Gastrocnemius medialis (tissue), 4 donors: Measurements from ENCODE around the gene DMBX1. TPM values are rescaled to one million over a fixed set of nuclear protein-coding genes. Genes with fewer than 3 reads are reported as not detected.

Source experiments
- ATAC-seq, 2 donors: fragments of 150-250 bp; one replicate each; pipeline ENCODE4 v1.9.1; 2016
- DNase-seq, 2 donors: peaks; one replicate each; pipeline ENCODE4 v3.0.0-alpha.2; 2019
- H3K27ac ChIP-seq, 4 donors: fragments of 200-600 bp; sonication (generic); 1 replicate in 1 of 4; 2 replicates in 3 of 4; pipeline ENCODE4 v1.5.1; 2016 to 2018; ENCODE audit warnings: mild to moderate bottlenecking in 2 of 4, moderate library complexity in 1 of 4
- H3K27me3 ChIP-seq, 3 donors: fragments of 200-600 bp; sonication (generic) in 2 of 3; 1 replicate in 1 of 3; 2 replicates in 2 of 3; pipeline versions ENCODE4 v1.5.1 to v1.6.0; 2016 to 2019; ENCODE audit warnings: mild to moderate bottlenecking in 1 of 3, moderate library complexity in 1 of 3
- H3K36me3 ChIP-seq, 2 donors: fragments of 200-600 bp; sonication (generic) in 1 of 2; one replicate each; pipeline ENCODE4 v1.5.1; 2017 to 2018
- H3K4me1 ChIP-seq, 2 donors: fragments of 200-600 bp; sonication (generic) in 1 of 2; one replicate each; pipeline ENCODE4 v1.5.1; 2016 to 2017; ENCODE audit warnings: mild to moderate bottlenecking in 2 of 2
- H3K4me3 ChIP-seq, 4 donors: fragments of 200-600 bp; sonication (generic) in 3 of 4; 1 replicate in 1 of 4; 2 replicates in 3 of 4; pipeline ENCODE4 v1.5.1; 2016 to 2019; ENCODE audit warnings: mild to moderate bottlenecking in 2 of 4
- H3K9me3 ChIP-seq, 3 donors: fragments of 200-600 bp; sonication (generic) in 2 of 3; 1 replicate in 1 of 3; 2 replicates in 2 of 3; pipeline ENCODE4 v1.5.1; 2016 to 2019
- POLR2A ChIP-seq, 2 donors: fragments of 450-650 bp; IDR thresholded peaks; one replicate each; pipeline ENCODE4 v1.6.1; 2017; ENCODE audit warnings: antibody characterized with exemption in 2 of 2, mild to moderate bottlenecking in 2 of 2, moderate library complexity in 2 of 2
- in situ Hi-C, 4 donors: fragments of 200-750 bp; cut with MboI; loops; one replicate each; pipeline versions ENCODE4 v1.15.0 to v1.8.0; 2017; ENCODE audit warnings: low sequenced_read_pairs in 4 of 4
- intact Hi-C: fragments of 100-400 bp; cut with DNase I; formaldehyde crosslinking; loops from one replicate; pipeline ENCODE4 v1.15.1; 2023; ENCODE audit warnings: low total_unique reads
- total RNA-seq, 4 donors: library from RNA; depleted of rRNA; stranded (reverse); fragments of >200 nt; gene quantifications; one replicate each; pipeline versions ENCODE4 v1.1.0 to v1.2.3, GENCODE V29; 2016
- TF ChIP-seq, protein P1 (sequence below), 5 experiments: fragments of 450-650 bp in 3 of 5; fragments of 200-600 bp in 2 of 5; sonication (generic) in 2 of 5; IDR thresholded peaks in 4 of 5; conservative IDR thresholded peaks in 1 of 5; 1 replicate in 4 of 5; 2 replicates in 1 of 5; pipeline ENCODE4 v1.5.1; 2016 to 2019; ENCODE audit warnings: antibody characterized with exemption in 5 of 5, mild to moderate bottlenecking in 3 of 5, moderate library complexity in 3 of 5

DMBX1 gene
- total RNA-seq, 4 donors from 2014 or later: not detected

GRCh38 chr1:46473991-46474390, 15.6 kb upstream of the DMBX1 start:
- in situ Hi-C loops (loop anchor here in 1 of 4 donors (10.0 kb wide), 1 partner anchor 51 kb away; no protein-coding TSS in a partner anchor), intact Hi-C loops (no loop called here)
- H3K27me3 ChIP-seq: peaks cover 0 to 6% (median 0%) of the 10 kb centered on the region in 3 donors
- H3K4me1 ChIP-seq: no peaks in the 10 kb centered on the region
- TF ChIP-seq POLR2A (IDR thresholded peaks at IDR 0.05): no peak
- TF ChIP-seq, protein P1, sequence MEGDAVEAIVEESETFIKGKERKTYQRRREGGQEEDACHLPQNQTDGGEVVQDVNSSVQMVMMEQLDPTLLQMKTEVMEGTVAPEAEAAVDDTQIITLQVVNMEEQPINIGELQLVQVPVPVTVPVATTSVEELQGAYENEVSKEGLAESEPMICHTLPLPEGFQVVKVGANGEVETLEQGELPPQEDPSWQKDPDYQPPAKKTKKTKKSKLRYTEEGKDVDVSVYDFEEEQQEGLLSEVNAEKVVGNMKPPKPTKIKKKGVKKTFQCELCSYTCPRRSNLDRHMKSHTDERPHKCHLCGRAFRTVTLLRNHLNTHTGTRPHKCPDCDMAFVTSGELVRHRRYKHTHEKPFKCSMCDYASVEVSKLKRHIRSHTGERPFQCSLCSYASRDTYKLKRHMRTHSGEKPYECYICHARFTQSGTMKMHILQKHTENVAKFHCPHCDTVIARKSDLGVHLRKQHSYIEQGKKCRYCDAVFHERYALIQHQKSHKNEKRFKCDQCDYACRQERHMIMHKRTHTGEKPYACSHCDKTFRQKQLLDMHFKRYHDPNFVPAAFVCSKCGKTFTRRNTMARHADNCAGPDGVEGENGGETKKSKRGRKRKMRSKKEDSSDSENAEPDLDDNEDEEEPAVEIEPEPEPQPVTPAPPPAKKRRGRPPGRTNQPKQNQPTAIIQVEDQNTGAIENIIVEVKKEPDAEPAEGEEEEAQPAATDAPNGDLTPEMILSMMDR (IDR thresholded peaks at IDR 0.05 in 4 of 5, conservative IDR thresholded peaks at IDR 0.05 in 1 of 5): no peak
- ATAC-seq (no peak), DNase-seq (no peak)
- no peak overlapping the region for H3K27ac ChIP-seq
- H3K4me3 ChIP-seq: no peak overlapping the region
- H3K36me3 ChIP-seq: no peaks in the 10 kb centered on the region
- H3K9me3 ChIP-seq: no peaks in the 10 kb centered on the region

- intact Hi-C loops: no loop called here
- in situ Hi-C loops: loop anchor here in 1 of 4 donors (10.0 kb wide), 1 partner anchor 50 kb away; no protein-coding TSS in a partner anchor
- TF ChIP-seq, protein P1 (IDR thresholded peaks at IDR 0.05 in 4 of 5, conservative IDR thresholded peaks at IDR 0.05 in 1 of 5): no peak
- TF ChIP-seq POLR2A (IDR thresholded peaks at IDR 0.05): no peak
These were observed 15.1 kb upstream of the DMBX1 start for GRCh38 chr1:46474570-46474969.

GRCh38 chr1:46476673-46477072, 13.0 kb upstream of the DMBX1 start:
- no peaks in the 10 kb centered on the region for H3K9me3 ChIP-seq
- H3K27me3 ChIP-seq: peaks cover 0 to 6% (median 0%) of the 10 kb centered on the region in 3 donors
- no peak for TF ChIP-seq POLR2A (IDR thresholded peaks at IDR 0.05)
- TF ChIP-seq, protein P1 (IDR thresholded peaks at IDR 0.05 in 4 of 5, conservative IDR thresholded peaks at IDR 0.05 in 1 of 5): no peak
- H3K36me3 ChIP-seq: no peaks in the 10 kb centered on the region
- in situ Hi-C loops: loop anchor here in 1 of 4 donors (10.0 kb wide), 1 partner anchor 48 kb away; no protein-coding TSS in a partner anchor
- no peak overlapping the region for H3K4me3 ChIP-seq
- intact Hi-C loops: loop anchor here (1.0 kb wide), 1 partner anchor 52 kb away; no protein-coding TSS in a partner anchor
- no peak for DNase-seq
- no peak for ATAC-seq
- H3K27ac ChIP-seq: no peak overlapping the region
- H3K4me1 ChIP-seq: no peaks in the 10 kb centered on the region

More at GRCh38 chr1:46474570-46474969, 15.1 kb upstream of the DMBX1 start:
- Histone ChIP-seq H3K4me3 (no peak overlapping the region), H3K36me3 (no peaks in the 10 kb centered on the region), H3K4me1 (no peaks in the 10 kb centered on the region), H3K27ac (no peak overlapping the region), H3K9me3 (no peaks in the 10 kb centered on the region), H3K27me3 (peaks cover 0 to 6% (median 0%) of the 10 kb centered on the region in 3 donors)
- DNase-seq (no peak), ATAC-seq (no peak)

DNA sequence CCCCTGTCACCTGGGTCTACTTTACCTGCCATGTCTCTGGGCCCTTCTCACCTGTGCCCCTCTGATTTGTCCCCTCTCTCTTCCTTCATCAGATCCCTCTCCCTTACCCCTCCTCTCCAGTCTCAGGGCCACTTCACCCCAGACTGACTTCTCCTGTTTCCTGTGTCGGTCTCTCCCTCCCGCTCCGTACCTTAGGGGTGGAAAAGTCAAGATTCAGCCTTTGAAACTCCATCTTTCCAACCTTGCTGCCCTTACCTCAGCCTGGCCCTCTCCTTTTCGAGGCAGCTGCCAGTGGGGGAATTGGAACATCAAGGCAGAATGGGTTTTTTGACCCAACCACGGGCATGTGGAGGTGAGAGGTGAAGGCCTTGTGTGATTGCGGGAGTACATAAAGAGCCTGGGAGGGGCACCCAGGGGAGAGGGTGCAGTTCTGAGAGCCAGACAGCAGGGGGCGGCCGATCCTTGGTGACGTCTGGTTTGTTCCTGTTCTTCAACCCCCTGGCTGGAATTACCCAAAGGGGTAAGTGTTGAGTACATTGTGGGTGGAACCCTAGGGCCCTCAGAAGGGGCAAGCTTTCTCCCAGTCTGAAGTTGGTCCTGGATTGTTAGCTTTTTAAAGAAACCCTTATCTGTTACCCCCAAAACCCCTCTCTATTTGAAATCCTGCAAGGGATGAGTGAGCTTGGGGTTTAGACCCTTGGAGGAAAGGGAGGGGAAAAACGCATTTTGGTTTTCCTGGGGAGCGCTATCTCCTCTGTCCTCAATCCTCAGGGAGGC, 12.3 kb upstream of the DMBX1 start:
- in situ Hi-C loops (loop anchor here in 1 of 4 donors (10.0 kb wide), 1 partner anchor 47 kb away; no protein-coding TSS in a partner anchor), intact Hi-C loops (loop anchor here (1.0 kb wide), 1 partner anchor 51 kb away; no protein-coding TSS in a partner anchor)
- H3K36me3 ChIP-seq: no peaks in the 10 kb centered on the region
- H3K9me3 ChIP-seq: no peaks in the 10 kb centered on the region
- H3K27me3 ChIP-seq: peaks cover 0 to 10% (median 0%) of the 10 kb centered on the region in 3 donors
- DNase-seq: peak; percentile 23 to 54
- no peak overlapping the region for H3K27ac ChIP-seq
- TF ChIP-seq POLR2A (IDR thresholded peaks at IDR 0.05): no peak
- TF ChIP-seq, protein P1 (IDR thresholded peaks at IDR 0.05 in 4 of 5, conservative IDR thresholded peaks at IDR 0.05 in 1 of 5): peak; percentile 63 to 86 (median 77)
- H3K4me3 ChIP-seq: no peak overlapping the region
- peak; percentile 56 to 62 for ATAC-seq
- H3K4me1 ChIP-seq: no peaks in the 10 kb centered on the region
